IPS-NIHi11 (cell line): ENCODE results near the gene XYLT2.
"Not testable (repeated sequence)": the region's sequence is repeated elsewhere in the genome, so short reads cannot be mapped to it uniquely, and the experiment has no call there.

Experiments
- DNase-seq: peaks from one replicate; pipeline ENCODE4 v3.0.0; 2012; ENCODE audit warnings: mixed read lengths, low spot score

XYLT2 gene

DNA sequence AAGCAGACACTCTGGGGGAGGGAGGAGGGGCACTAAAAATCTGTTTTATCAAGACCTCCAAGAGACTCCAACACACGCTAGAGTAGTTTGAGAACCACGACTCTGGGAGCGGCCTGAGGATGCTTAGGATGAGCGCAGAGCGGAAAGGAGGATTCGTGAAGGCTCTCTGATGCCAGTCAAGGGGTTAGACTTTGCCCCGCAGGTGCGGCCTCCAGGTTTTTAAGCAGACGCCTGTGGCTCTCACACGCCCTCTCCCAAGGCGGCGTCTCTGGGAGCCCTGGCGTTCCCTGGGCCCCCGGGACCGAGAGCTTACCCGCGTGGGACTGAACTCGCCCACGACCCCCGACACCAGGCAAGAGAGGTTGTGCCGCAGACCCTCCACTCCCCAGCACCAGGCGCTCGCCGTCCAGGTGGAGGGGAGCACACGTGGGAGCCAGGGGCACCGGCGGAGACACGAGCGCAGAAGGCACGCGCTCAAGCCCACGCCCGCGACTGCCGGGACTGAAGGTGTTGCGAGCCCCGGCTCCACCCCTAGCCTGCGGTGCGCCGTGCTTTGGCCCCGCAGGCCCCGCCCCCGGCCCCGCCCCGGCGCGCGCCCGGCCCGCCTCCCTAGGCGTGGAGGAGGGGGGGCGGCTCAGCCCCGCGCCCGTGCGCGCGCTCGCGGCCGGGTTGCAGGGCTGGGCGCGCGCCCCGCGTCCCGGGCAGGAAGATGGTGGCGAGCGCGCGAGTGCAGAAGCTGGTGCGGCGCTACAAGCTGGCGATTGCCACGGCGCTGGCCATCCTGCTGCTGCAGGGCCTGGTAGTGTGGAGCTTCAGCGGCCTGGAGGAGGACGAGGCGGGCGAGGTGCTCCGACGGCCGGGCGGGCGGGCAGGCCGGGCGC, at the start of gene XYLT2:
XYLT2 (plus strand) TSS at position 695 of the 881 bp plus-strand sequence; CDS start at position 710, 15 bp downstream.
- DNase-seq: peak; percentile 99

DNA sequence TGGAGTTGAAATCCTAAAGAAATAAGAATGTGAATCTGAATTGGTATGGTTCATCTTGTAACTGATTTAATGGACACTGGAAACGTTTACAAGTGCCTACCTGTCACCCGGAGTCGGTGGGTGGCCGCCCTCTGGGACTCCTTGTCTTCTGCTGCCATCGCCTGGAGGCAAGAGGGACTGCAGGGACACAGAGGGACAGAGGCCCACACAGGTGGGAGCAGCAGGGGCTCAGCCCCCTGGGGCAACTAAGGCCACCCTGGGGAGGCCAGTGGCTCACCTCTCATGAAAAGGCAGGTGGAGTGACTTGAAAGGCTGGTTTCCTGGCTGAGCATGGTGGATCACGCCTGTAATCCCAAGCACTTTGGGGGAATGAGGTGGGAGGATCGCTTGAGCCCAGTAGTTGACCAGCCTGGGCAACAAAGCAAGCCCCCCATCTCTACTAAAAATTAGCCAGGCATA, 48.5 kb upstream of the XYLT2 start:
- DNase-seq: peak; percentile 88

- DNase-seq: no peak
These were observed 47.9 kb upstream of the XYLT2 start for GRCh38 chr17:50298018-50298417.

GRCh38 chr17:50299776-50300175, 46.1 kb upstream of the XYLT2 start:
- no peak for DNase-seq

- DNase-seq: not testable (repeated sequence)
These were observed 45.1 kb upstream of the XYLT2 start for GRCh38 chr17:50300824-50301223.

DNA sequence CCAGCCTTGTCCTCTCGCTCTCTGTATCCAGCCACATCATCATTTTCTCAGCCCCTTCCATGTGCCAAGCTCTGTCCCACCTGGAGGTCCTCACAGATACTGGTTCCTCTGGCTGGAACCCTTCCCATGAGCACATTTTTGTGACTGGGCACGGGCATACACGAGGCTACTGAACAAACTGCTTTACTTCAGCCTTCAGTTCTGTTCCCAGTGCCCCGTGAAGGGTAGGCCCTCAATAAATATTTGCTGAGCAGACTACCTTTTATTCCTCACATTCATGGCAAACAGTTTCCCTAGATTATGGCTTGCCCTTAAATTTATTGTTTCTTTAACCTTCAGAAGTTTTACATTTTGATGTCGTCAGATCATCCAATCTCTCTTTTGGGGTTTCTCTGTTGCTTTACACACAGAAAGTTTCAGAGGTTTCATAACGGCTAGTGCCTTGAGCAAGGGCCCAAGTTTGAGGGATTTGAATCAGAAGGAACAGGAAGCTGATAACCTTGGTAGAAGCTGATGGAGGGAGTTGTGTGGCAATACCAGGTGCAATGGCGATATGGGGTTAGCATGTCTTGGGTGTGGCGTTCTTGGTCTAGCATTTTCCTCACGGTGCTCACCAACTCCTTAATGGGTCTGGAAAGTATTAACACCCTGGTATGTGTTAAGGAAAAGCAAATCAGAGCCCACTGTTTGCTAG, 43.9 kb upstream of the XYLT2 start:
- no peak for DNase-seq

- DNase-seq: no peak
These were observed 42.9 kb upstream of the XYLT2 start for GRCh38 chr17:50303051-50303450.

GRCh38 chr17:50303596-50303995, 42.3 kb upstream of the XYLT2 start:
- no peak for DNase-seq

DNA sequence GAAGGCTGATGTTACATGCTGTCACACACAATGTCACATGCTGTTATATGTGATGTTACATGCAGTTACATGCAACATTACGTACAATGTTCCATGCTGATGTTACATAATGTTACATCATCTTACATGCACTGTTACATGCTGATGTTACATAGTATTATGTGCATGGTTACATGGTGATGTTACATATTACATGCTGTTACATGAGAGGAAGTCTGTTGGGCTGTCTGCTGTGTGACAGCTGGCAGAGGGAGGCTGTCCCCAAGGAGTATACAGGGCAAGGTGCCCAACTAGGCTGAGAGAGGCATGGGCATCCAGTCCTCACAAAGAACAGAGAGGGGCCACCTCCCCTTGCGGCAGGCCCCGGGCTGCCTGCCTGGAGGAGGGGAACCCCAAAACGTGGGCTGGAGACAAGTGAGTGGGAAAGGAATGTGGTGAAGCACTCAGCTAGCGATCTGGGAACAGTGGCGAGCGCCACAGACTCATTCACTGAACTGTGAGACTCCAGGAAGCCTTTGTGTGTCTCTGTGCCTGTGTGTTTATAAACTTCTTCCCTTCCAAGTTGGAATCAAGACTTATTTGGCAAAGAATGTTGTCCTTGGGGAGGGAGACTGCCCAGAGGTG, 41.0 kb upstream of the XYLT2 start:
- no peak for DNase-seq

- DNase-seq: no peak
These were observed 38.3 kb upstream of the XYLT2 start for GRCh38 chr17:50307654-50308053.

DNA sequence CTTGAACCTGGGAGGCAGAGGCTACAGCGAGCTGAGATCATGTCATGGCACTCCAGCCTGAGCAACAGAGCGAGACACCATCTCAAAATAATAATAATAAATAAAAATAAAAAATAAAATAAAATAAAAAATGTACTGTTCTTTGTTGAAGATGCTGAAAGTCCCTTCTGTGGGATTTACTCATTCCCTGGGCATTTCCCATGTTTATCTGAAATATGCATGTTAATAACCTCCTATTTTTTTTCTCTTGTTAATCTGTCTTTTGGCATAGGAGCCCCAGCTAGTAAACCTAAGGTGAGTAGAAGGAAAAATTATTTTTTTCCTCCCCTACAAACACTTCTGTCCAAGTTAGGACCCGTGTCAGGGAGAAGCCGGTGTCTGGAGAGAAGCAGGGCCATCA, 37.3 kb upstream of the XYLT2 start:
- DNase-seq: no peak

DNA sequence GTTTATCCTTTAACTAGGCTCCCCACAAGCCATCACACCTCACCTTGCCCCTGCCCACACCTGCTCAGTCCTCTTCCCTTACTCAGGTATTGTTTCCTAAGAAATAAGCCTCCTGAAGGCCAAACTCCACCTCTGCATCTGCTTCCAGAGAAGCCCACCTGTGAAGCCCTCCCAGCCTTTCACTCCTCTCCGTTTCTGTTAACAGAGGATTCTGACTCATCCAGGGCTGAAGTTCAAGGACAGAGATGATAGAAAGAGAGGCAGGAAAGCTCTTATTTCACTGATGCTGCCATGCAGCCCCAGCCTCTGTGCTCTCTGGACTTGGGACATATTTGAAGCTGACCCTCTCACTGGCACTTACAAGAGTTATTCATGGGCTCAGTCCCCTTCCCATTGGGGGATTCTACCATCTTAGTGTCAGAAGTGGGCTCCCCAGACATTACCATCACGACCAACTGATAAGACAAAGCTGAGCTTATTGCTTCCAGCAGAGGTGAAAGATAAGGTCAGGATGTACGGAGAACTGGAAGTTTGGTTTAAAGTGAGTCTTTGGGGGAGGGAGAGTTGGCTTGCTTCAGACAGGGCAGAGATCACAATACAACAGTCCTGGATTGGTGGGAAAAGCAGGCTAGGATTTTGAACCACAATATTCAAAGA, 35.3 kb upstream of the XYLT2 start:
- no peak for DNase-seq

- no peak for DNase-seq
These were observed 34.8 kb upstream of the XYLT2 start for GRCh38 chr17:50311112-50311460.

DNA sequence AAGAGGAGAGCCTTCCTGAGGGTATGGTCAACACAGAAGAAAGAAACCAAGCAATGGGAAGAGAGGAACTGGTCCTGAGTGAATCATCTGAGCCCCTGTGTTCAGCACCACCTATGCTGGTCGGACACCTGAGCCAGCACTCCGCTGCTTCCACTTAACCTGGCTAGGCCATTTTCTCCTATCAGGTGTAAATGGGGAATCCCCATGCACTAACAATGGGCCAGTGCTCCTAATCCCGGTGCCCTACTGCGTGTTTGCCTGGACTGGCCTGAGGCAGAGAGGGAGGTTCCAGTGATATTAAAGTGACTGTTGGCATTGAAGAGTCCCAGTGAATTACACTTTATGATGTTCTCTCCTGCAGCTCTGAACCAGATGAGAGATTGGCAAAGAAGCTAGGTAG, 34.4 kb upstream of the XYLT2 start:
- no peak for DNase-seq

- no peak for DNase-seq
These were observed 33.6 kb upstream of the XYLT2 start for GRCh38 chr17:50312308-50312707.

DNA sequence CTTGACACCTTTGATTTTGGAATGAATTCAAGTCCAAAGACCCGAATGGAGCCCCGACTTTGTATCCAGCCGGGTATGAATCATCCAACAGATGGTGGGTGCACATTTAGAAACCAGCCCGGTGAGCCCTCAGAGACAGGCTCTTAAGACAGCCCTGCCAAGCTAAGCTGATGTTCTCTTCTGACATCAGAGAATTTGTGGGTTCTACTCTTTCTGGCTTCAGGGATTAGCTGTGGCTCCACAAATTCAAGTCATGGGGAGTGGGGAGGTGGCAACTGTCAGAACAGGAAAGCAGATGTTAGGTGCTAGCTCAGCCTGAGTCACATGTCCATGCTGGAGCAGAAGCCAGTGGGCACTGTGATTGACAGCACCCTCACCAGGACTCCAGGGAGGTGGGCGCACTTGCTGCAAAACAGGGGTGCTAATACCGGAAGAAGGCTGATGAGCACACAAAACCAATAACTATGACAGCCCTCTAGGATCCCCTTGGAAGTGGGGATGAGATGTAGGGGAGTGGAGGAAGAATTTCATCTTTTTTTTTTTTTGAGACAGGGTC, 31.4 kb upstream of the XYLT2 start:
- no peak for DNase-seq

DNA sequence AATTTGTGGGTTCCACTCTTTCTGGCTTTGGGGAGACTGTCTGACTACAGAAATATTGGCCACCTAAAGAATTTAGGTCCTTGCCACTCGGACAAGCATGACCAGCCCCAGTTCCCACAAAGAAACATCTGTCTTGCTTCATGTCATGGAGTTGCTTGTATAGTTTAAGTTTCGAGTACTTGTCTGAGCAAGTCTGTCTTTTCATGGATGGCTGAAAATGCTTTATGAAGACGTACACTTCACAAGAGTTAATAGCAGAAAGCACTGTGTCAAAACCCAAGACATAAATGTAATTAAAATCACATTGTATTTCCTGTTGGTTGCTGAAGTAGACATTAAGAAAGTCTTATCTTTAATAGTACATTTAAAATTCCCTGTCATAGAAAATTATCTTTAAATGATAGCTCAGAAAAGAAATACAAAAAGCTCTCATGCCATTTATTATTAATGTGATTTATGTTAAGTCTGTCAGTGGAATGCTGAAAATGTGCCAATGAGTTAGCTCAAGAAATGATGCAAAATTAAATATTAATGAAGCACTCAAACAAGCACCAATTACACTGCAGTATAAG, 29.8 kb upstream of the XYLT2 start:
- DNase-seq: no peak

- not testable (repeated sequence) for DNase-seq
These were observed 29.3 kb upstream of the XYLT2 start for GRCh38 chr17:50316660-50317059.

DNA sequence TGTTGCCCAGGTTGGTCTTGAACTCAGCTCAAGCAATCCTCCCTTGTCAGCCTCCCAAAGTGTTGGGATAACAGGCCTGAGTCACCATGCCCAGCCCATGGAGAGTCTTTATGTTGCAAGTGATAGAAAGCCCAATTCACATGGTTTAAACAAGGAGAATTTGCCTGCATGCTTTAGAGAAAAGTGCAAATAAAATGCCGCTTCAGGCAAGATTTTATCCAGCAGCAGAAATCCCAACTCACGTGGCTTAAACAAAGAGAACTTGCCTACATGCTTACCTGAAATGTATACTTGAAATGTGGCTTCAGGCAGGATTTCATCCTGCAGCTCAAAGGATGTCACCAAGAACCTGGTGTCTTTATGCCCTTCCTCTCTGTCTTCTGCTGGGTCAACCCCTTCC, 28.8 kb upstream of the XYLT2 start:
- DNase-seq: no peak

DNA sequence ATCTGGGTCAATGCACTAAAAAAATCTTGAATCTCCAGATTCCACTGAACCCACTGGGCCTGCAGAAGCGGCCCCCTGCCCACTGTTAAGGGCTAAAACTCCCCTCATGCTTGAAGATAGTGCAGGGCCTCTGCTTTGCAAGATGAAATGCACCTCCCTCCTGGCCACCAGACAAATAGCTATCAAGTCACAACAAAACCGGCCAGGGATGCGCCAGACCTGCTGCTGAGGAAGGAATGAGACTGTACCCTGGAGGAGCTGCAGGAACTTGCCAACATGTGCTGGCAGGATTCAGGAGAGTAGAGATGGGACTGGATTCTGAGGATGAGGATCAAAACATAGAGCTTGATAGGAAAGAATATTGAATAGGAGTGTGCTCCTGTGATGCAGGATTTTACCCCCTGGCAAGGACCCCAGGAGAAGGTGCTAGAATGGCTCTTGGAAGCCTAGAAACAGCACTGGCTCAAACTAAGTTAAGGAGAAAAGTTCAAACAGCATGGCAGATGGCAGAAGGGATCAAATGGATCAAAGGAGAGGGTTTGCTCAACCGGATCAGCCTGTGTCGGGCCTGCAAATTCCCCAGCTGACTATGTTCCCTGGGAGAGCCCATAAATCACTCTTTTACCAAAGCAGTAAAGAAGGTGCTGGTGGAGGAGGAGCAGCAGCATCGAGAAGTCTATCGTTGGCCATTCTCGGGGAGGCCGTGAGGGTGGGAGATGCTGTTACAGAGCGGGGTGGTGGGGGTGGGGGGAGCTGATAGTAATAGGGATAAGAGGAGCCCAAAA, 27.2 kb upstream of the XYLT2 start:
- peak; percentile 43 for DNase-seq
